HG02840 (cell line): Measurements from ENCODE around the gene CCDC197.

Experiments used
- ATAC-seq: cut with Tn5 transposase; IDR thresholded peaks from one replicate; pipeline ENCODE4 v1.9.1; 2021; ENCODE audit warnings: mild to moderate bottlenecking, moderate library complexity, moderate number of reproducible peaks; ENCODE audit not compliant: unreplicated experiment, low FRiP score

CCDC197 gene

GRCh38 chr14:94052199-94052598, 55.1 kb downstream of the CCDC197 start:
- ATAC-seq = no peak

DNA sequence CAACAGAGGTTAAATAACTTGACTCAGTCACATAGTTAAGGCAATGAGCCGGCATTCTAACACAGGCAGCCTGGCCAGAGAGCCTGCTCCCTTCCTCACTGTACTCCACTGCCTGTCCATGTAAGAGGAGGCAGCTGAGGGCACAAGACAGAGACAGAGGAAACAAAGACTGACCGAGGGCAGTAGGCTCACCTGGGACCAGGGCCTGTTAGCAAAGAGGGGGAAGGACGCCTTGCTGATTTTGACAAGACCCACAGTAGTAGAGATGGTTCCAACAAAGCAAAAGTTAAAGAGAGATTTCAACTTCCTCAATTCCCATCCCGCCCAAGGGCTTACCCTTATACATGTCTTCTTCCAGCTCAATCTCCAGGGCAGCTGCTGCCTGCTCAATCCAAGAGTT, 55.6 kb downstream of the CCDC197 start:
- no peak for ATAC-seq

GRCh38 chr14:94054401-94054800, 57.3 kb downstream of the CCDC197 start:
- no peak for ATAC-seq

DNA sequence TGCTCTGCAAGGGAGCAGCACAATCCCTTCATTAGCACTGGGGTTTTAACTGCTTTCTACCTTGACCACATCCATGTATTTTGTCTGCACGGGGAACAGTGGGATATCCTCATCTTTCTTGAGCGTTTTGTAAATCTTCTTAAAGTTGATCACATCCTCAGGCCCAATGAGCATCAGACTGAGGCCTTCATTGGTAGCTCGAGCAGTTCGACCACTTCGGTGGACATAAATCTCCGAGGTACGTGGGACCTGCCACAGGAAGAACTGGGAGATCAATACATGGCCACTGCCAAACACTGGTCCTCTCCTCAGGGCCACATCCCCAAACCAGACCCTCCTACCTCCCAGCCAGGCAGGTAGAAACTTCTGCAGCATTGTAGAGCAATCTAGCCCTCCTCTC, 57.8 kb downstream of the CCDC197 start:
- ATAC-seq = no peak

GRCh38 chr14:94056579-94057308, 59.6 kb downstream of the CCDC197 start:
- peak; percentile 59 for ATAC-seq

- ATAC-seq = no peak
Observed at GRCh38 chr14:94058128-94058673, 61.1 kb downstream of the CCDC197 start.
